GM12872 (cell line): ENCODE measurements around the gene DDX49.

Source experiments
- CTCF ChIP-seq: IDR thresholded peaks from 3 replicates; pipeline ENCODE4 v1.5.1; 2011; ENCODE audit warnings: low read depth, mild to moderate bottlenecking, low read length, moderate library complexity; ENCODE audit not compliant: insufficient read depth

Gene DDX49

GRCh38 chr19:18910010-18910409, 9.5 kb upstream of the DDX49 start:
- TF ChIP-seq CTCF: no peak

GRCh38 chr19:18910801-18911436, 8.6 kb upstream of the DDX49 start:
- TF ChIP-seq CTCF: no peak

GRCh38 chr19:18912933-18913332, 6.6 kb upstream of the DDX49 start:
- TF ChIP-seq CTCF: no peak

- TF ChIP-seq CTCF: no peak
These were observed 6.0 kb upstream of the DDX49 start for GRCh38 chr19:18913466-18913865.

GRCh38 chr19:18915639-18916038, 3.9 kb upstream of the DDX49 start:
- peak; percentile 47 for TF ChIP-seq CTCF

- no peak for TF ChIP-seq CTCF
These were observed 342 bp downstream of the DDX49 start for GRCh38 chr19:18919900-18920214.

- TF ChIP-seq CTCF: no peak
These were observed 885 bp downstream of the DDX49 start for GRCh38 chr19:18920400-18920799.
